Activated B cell treated with CpG ODN at 0.5 μM for 24 hours (primary cell): ENCODE measurements around the gene DNAH17. TPM values are rescaled to one million over a fixed set of nuclear protein-coding genes. Genes with fewer than 3 reads are reported as not detected.

Experiments used
- ATAC-seq: fragments of 200-7000 bp; cut with Tn5 transposase; one replicate; pipeline ENCODE4 v1.10.0; 2021; ENCODE audit warnings: low read depth, mild to moderate bottlenecking, moderate library complexity
- CTCF ChIA-PET: fragments of 350-600 bp; sonication (Branson Sonifier 250); formaldehyde crosslinking; loops from one replicate; lab custom pipeline; 2021; ENCODE audit warnings: antibody characterized with exemption; lab: Charles Lee
- POLR2A ChIA-PET: fragments of 350-600 bp; sonication (Branson Sonifier 250); formaldehyde crosslinking; loops from one replicate; lab custom pipeline; 2021; ENCODE audit warnings: antibody characterized with exemption; lab: Charles Lee
- DNase-seq: peaks from one replicate; pipeline ENCODE4 v3.0.0; 2022
- H3K27ac Mint-ChIP-seq: one replicate; pipeline ENCODE4 v1.8.0; 2020; ENCODE audit warnings: mixed read lengths
- H3K27me3 Mint-ChIP-seq: one replicate; pipeline ENCODE4 v1.8.0; 2021; ENCODE audit warnings: mixed read lengths
- H3K36me3 Mint-ChIP-seq: one replicate; pipeline ENCODE4 v1.8.0; 2021; ENCODE audit warnings: low read depth, mixed read lengths
- H3K4me1 Mint-ChIP-seq: one replicate; pipeline ENCODE4 v1.8.0; 2021; ENCODE audit warnings: mixed read lengths
- H3K4me3 Mint-ChIP-seq: one replicate; pipeline ENCODE4 v1.8.0; 2020; ENCODE audit warnings: mild to moderate bottlenecking, mixed read lengths
- H3K9me3 Mint-ChIP-seq: one replicate; pipeline ENCODE4 v1.8.0; 2020; ENCODE audit warnings: mixed read lengths
- CTCF ChIP-seq: fragments of 200-600 bp; IDR thresholded peaks from one replicate; pipeline ENCODE4 v1.8.0; 2022; ENCODE audit warnings: antibody characterized with exemption, mild to moderate bottlenecking
- intact Hi-C: fragments of 100-400 bp; cut with micrococcal nuclease; formaldehyde crosslinking; loops from one replicate; pipeline ENCODE4 v1.15.1; 2024
- total RNA-seq: library from RNA; stranded (reverse); gene quantifications from 2 replicates; pipeline ENCODE4 v1.2.3, GENCODE V29; 2022

The DNAH17 gene
- total RNA-seq, 1 donor from 2014 or later = 0.13 TPM

GRCh38 chr17:78448356-78448993 lies 128.7 kb downstream of the DNAH17 start:
- Mint-ChIP-seq H3K36me3 (no peaks in the 10 kb centered on the region), H3K27ac (no peak overlapping the region), H3K4me1 (peaks cover 8% of the 10 kb centered on the region), H3K9me3 (no peaks in the 10 kb centered on the region), H3K4me3 (no peak overlapping the region), H3K27me3 (peaks cover 5% of the 10 kb centered on the region)
- TF ChIP-seq CTCF = no peak
- intact Hi-C loops = loop anchor here (5.0 kb wide), 2 partner anchors 394 to 524 kb away; partner anchors contain the start of gene USP36
- POLR2A ChIA-PET = no interaction called here
- CTCF ChIA-PET = no interaction called here
- ATAC-seq (no peak), DNase-seq (no peak)

- H3K4me3 Mint-ChIP-seq = no peak overlapping the region
- H3K36me3 Mint-ChIP-seq = no peaks in the 10 kb centered on the region
- no peak overlapping the region for H3K27ac Mint-ChIP-seq
- no peak for DNase-seq
- H3K9me3 Mint-ChIP-seq = no peaks in the 10 kb centered on the region
- peaks cover 5% of the 10 kb centered on the region for H3K27me3 Mint-ChIP-seq
- TF ChIP-seq CTCF = no peak
- ChIA-PET CTCF (no interaction called here), POLR2A (no interaction called here)
- H3K4me1 Mint-ChIP-seq = peaks cover 7% of the 10 kb centered on the region
- intact Hi-C loops = loop anchor here (5.0 kb wide), 2 partner anchors 395 to 525 kb away; partner anchors contain the start of gene USP36
- ATAC-seq = no peak
Observed at GRCh38 chr17:78446833-78447232, 130.4 kb downstream of the DNAH17 start.

- intact Hi-C loops = loop anchor here (2.0 kb wide), 1 partner anchor 264 kb away; no protein-coding TSS in a partner anchor
- Mint-ChIP-seq H3K36me3 (no peaks in the 10 kb centered on the region), H3K27me3 (peaks cover 4% of the 10 kb centered on the region), H3K4me3 (no peak overlapping the region), H3K9me3 (no peaks in the 10 kb centered on the region), H3K27ac (no peak overlapping the region), H3K4me1 (no peaks in the 10 kb centered on the region)
- ATAC-seq (no peak), DNase-seq (no peak)
- CTCF ChIA-PET = no interaction called here
- no peak for TF ChIP-seq CTCF
- POLR2A ChIA-PET = no interaction called here
Observed at GRCh38 chr17:78444392-78444791, 132.8 kb downstream of the DNAH17 start.

GRCh38 chr17:78442648-78443218 lies 134.5 kb downstream of the DNAH17 start:
- no peak for TF ChIP-seq CTCF
- H3K4me1 Mint-ChIP-seq = no peaks in the 10 kb centered on the region
- intact Hi-C loops = no loop called here
- H3K36me3 Mint-ChIP-seq = no peaks in the 10 kb centered on the region
- DNase-seq = no peak
- POLR2A ChIA-PET = no interaction called here
- CTCF ChIA-PET = no interaction called here
- no peak overlapping the region for H3K27ac Mint-ChIP-seq
- no peaks in the 10 kb centered on the region for H3K9me3 Mint-ChIP-seq
- no peak for ATAC-seq
- peaks cover 6% of the 10 kb centered on the region for H3K27me3 Mint-ChIP-seq
- H3K4me3 Mint-ChIP-seq = no peak overlapping the region

- no peak for TF ChIP-seq CTCF
- Mint-ChIP-seq H3K4me1 (peaks cover 2% of the 10 kb centered on the region), H3K9me3 (no peaks in the 10 kb centered on the region), H3K36me3 (no peaks in the 10 kb centered on the region), H3K27ac (no peak overlapping the region), H3K4me3 (no peak overlapping the region), H3K27me3 (peaks cover 8% of the 10 kb centered on the region)
- no peak for ATAC-seq
- no peak for DNase-seq
- ChIA-PET POLR2A (no interaction called here), CTCF (interaction anchor here (0.6 kb wide), 1 partner anchor 53 kb away, joined by 4 read pairs; no protein-coding TSS in a partner anchor)
- intact Hi-C loops = no loop called here
Observed at GRCh38 chr17:78441271-78441971, 135.8 kb downstream of the DNAH17 start.
